NCI-H2227 (cell line): ENCODE measurements around the gene DISP3.
"Not testable (repeated sequence)": the region's sequence is repeated elsewhere in the genome, so short reads cannot be mapped to it uniquely, and the experiment has no call there.

Experiments used
- DNase-seq: peaks from one replicate; lab custom pipeline; 2025; ENCODE audit not compliant: unreplicated experiment; lab: John Stamatoyannopoulos, UW

The DISP3 gene

DNA sequence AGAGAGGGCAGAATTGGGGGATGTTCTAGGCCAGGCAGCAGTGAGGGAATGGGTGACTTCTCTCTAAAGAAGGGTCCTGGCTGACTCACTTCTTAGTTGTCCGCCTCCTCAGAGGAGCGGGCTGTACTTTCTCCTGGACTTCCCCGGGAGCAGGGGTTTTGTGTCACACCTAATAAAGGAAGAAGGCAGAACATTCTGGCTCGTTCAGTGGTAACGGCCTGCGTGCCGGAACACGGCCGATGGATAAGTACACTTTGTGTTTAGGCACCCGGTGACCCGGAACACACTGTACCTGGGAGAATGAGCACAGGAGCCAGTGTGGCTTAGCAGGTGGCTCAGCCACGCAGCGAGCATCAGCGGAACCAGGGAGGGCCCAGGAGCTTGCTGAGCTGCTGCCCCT, 90.6 kb downstream of the DISP3 start:
- DNase-seq, result no peak

DNA sequence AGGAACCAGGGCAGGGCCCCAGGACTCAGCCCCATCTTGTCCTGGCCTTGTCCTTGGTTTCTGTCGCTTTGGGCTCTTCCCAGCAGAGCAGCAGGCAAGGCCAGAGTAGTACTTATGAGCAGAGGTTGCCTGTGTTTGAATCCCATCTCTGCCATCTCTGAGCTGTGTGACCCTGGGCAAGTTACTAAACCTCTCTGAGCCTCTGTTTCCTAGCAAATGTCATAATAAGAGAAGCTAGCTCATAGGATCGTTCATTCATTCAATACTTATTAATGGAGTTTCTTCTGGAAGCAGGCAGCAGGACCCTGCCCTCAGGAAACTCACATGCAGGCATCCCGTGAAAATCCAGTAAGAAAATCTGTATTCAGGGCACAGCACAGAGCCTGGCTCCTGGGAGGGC, 91.0 kb downstream of the DISP3 start:
- DNase-seq, result no peak

DNA sequence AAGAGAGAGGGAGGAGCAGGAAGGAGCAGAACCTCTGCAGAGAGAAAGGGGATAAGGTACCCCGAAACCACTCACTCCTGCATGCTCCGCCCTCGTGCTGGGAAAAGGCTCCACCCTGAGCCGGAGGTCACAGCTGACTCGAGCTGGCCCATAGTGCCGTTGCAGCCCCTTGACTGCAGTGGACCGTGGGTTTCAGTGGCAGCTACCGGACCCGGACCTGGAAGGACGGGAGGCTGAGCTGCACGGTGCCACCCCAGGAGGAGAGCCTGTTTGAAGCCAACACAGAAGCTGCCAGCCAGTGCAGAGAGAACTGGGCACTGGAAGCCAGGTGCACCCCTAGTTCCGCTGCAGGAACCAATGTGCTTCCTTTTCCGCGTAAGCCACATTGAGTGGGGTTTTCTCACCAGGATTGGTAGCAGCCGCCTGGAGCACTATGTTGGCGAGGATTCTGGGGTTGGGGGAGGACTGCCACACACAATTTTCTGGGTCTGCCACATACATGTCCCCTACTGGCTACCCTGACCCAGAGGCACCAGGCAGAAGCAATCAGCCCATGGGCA, 91.9 kb downstream of the DISP3 start:
- no peak for DNase-seq

GRCh38 chr1:11571906-11572616, 93.1 kb downstream of the DISP3 start:
- no peak for DNase-seq

- no peak for DNase-seq
Observed at GRCh38 chr1:11573116-11573692, 94.2 kb downstream of the DISP3 start.

GRCh38 chr1:11575553-11575952, 96.6 kb downstream of the DISP3 start:
- DNase-seq, result no peak

DNA sequence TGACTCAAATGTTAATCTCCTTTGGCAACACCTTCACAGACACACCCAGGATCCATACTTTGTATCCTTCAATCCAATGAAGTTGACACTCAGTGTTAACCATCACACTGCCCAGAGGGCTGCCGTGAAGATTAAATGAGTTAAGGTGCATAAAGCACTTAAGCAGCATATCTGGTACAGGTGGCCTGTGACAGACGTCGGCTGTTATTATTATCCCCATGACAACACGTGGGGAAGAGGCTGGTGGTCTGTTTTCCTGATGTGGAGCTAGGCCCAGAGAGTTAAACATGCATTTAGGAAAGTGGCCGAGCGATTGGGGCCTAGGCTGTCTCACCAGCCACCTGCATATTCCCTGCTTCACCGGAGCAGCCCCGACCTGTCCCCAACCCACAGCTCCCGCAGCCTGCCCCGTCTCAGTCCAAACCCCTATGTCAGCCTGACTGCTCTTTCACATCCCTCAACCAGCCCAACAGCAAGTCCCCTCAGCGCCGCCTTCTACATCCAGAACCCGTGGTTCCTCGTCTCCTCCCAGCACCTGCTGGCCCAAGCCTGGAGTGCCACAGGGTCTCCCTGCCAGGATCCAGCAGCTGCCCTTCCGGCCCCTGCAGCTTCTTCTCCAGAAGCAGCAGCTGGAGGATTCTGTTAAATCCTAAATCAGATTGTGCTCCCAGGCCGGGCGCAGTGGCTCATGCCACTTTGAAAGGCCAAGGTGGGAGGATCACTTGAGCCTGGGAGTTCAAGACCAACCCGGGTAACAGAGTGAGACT, 97.3 kb downstream of the DISP3 start:
- DNase-seq, result no peak

- no peak for DNase-seq
Observed at GRCh38 chr1:11578004-11578403, 99.0 kb downstream of the DISP3 start.

- DNase-seq, result no peak
Observed at GRCh38 chr1:11579506-11579905, 100.6 kb downstream of the DISP3 start.

DNA sequence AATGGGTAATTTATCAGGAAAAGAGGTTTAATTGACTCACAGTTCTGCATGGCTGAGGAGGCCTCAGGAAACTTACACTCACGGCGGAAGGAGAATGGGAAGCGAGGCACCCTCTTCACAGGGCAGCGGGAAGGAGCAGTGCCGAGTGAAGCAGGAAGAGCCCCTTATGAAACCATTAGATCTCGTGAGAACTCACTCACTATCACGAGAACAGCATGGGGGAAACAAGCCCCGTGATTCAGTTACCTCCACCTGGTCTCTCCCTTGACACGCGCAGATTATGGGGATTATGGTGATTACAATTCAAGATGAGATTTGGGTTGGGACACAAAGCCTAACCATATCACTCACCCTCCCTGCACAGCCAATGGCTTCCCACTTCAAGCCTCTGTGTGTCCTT, 101.1 kb downstream of the DISP3 start:
- not testable (repeated sequence) for DNase-seq

- DNase-seq, result no peak
Observed at GRCh38 chr1:11581445-11581991, 102.6 kb downstream of the DISP3 start.

DNA sequence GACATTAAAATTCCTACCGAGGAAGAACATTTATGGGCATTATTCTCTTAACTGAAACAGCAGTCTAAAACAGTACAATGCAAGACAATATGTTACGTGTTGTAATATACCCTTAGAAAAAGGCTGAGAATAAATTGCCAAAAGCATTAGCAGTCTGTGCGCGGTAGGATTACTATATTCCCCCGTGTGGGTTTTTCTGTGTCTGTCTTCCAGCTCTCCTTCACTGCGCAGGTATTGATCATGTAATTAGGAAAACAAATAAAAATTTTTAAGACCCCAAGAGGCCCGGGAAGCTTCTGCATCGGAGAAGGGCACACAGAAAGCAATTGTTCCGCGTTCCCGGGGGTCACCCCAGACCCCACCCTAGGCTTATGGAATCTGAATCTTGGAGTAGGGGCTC, 106.4 kb downstream of the DISP3 start:
- DNase-seq, result no peak
